IMR-90 (cell line): ENCODE data around the gene SURF6. TPM values are rescaled to one million over a fixed set of nuclear protein-coding genes. Genes with fewer than 3 reads are reported as not detected.

Experiments used
- ATAC-seq: fragments of 200-7000 bp; cut with Tn5 transposase; 2 replicates; pipeline ENCODE4 v1.9.1; 2020; ENCODE audit warnings: low read depth, mild to moderate bottlenecking, moderate library complexity
- BruUV-seq: library from RNA; stranded (reverse); fragments of 400-500 nt; replicated peaks from 2 replicates; lab custom pipeline; 2021; lab: Mats Ljungman, UMichigan
- CTCF ChIA-PET: fragments of 300-600 bp; formaldehyde crosslinking; extraction: SDS; loops from one replicate; lab custom pipeline; 2021; ENCODE audit warnings: antibody characterized with exemption; lab: Yijun Ruan, JAX
- POLR2A ChIA-PET: fragments of 300-600 bp; sonication (Branson Sonifier 250); formaldehyde crosslinking; loops from one replicate; lab custom pipeline; 2022; ENCODE audit warnings: antibody characterized with exemption; ENCODE audit not compliant: unreplicated experiment; lab: Charles Lee
- DNase-seq: peaks from one replicate; pipeline ENCODE4 v3.0.0; 2013
- H2AFZ ChIP-seq: replicated peaks from 2 replicates; pipeline ENCODE3; 2013; ENCODE audit warnings: low read length, mild to moderate bottlenecking; ENCODE audit not compliant: poor library complexity
- H2AK5ac ChIP-seq: 2 replicates; pipeline ENCODE4 v1.6.1; 2013; ENCODE audit warnings: low read depth, low read length, inconsistent platforms
- H2AK9ac ChIP-seq: replicated peaks from 2 replicates; pipeline ENCODE3; 2013; ENCODE audit warnings: mild to moderate bottlenecking, low read depth, low read length, moderate library complexity; ENCODE audit not compliant: poor library complexity
- H2BK120ac ChIP-seq: 2 replicates; pipeline ENCODE4 v1.6.1; 2013; ENCODE audit warnings: low read depth, low read length, inconsistent platforms
- H2BK15ac ChIP-seq: 3 replicates; pipeline ENCODE4 v1.6.1; 2013; ENCODE audit warnings: low read depth, low read length, inconsistent platforms
- H2BK20ac ChIP-seq: 2 replicates; pipeline ENCODE4 v1.6.1; 2013; ENCODE audit warnings: low read depth, mild to moderate bottlenecking, inconsistent platforms, low read length, moderate library complexity
- H2BK5ac ChIP-seq: 2 replicates; pipeline ENCODE4 v1.6.1; 2013; ENCODE audit warnings: mild to moderate bottlenecking, low read depth, low read length, inconsistent platforms; ENCODE audit not compliant: poor library complexity, severe bottlenecking
- H3K14ac ChIP-seq: replicated peaks from 2 replicates; pipeline ENCODE4 v1.6.1; 2013; ENCODE audit warnings: low read depth, low read length, inconsistent platforms
- H3K18ac ChIP-seq: 2 replicates; pipeline ENCODE4 v1.6.1; 2013; ENCODE audit warnings: low read depth, low read length, control low read depth
- H3K23ac ChIP-seq: 2 replicates; pipeline ENCODE4 v1.6.1; 2013; ENCODE audit warnings: low read depth, low read length, inconsistent platforms
- H3K27ac ChIP-seq: 2 replicates; pipeline ENCODE4 v1.5.1; 2013; ENCODE audit warnings: mild to moderate bottlenecking, control low read depth, low read length; ENCODE audit not compliant: insufficient read depth
- H3K27me3 ChIP-seq: 2 replicates; pipeline ENCODE4 v1.6.1; 2013; ENCODE audit warnings: low read length; ENCODE audit not compliant: control insufficient read depth, insufficient read depth
- H3K36me3 ChIP-seq: 2 replicates; pipeline ENCODE4 v1.6.1; 2013; ENCODE audit warnings: low read length, mixed read lengths; ENCODE audit not compliant: control insufficient read depth, insufficient read depth
- H3K4ac ChIP-seq: 2 replicates; pipeline ENCODE4 v1.6.1; 2013; ENCODE audit warnings: low read depth, low read length, inconsistent platforms
- H3K4me1 ChIP-seq: 2 replicates; pipeline ENCODE4 v1.6.1; 2013; ENCODE audit warnings: low read length, mixed read lengths; ENCODE audit not compliant: control insufficient read depth, insufficient read depth
- H3K4me2 ChIP-seq: 2 replicates; pipeline ENCODE4 v1.6.1; 2013; ENCODE audit warnings: low read depth, mild to moderate bottlenecking, control low read depth, low read length, moderate library complexity
- H3K4me3 ChIP-seq: 2 replicates; pipeline ENCODE4 v1.5.1; 2013; ENCODE audit warnings: low read depth, mild to moderate bottlenecking, control low read depth, low read length, moderate library complexity; ENCODE audit not compliant: insufficient read depth
- H3K56ac ChIP-seq: 2 replicates; pipeline ENCODE4 v1.6.1; 2013; ENCODE audit warnings: low read length, inconsistent platforms; ENCODE audit not compliant: insufficient read depth; ENCODE audit errors: extremely low read depth
- H3K79me1 ChIP-seq, 2 experiments: 2 replicates each; pipeline ENCODE4 v1.6.1; 2013; ENCODE audit warnings: low read length in 2 of 2, inconsistent platforms in 1 of 2, low read depth in 1 of 2
- H3K9ac ChIP-seq: 2 replicates; pipeline ENCODE4 v1.6.1; 2013; ENCODE audit warnings: low read depth, low read length, control low read depth
- H3K9me1 ChIP-seq: 2 replicates; pipeline ENCODE4 v1.6.1; 2013; ENCODE audit warnings: low read length, inconsistent platforms; ENCODE audit not compliant: insufficient read depth
- H3K9me3 ChIP-seq: 2 replicates; pipeline ENCODE4 v1.6.1; 2013; ENCODE audit warnings: low read length; ENCODE audit not compliant: control insufficient read depth, insufficient read depth
- H4K20me1 ChIP-seq: 2 replicates; pipeline ENCODE4 v1.6.1; 2013; ENCODE audit warnings: low read length, inconsistent platforms; ENCODE audit not compliant: insufficient read depth
- H4K5ac ChIP-seq: 2 replicates; pipeline ENCODE4 v1.6.1; 2013; ENCODE audit warnings: mild to moderate bottlenecking, low read depth, low read length, control low read depth
- H4K8ac ChIP-seq, 2 experiments: 2 replicates each; pipeline ENCODE4 v1.6.1; 2013; ENCODE audit warnings: low read depth in 2 of 2, low read length in 2 of 2, control low read depth in 1 of 2, inconsistent platforms in 1 of 2
- H4K91ac ChIP-seq: 2 replicates; pipeline ENCODE4 v1.6.1; 2013; ENCODE audit warnings: low read depth, low read length, inconsistent platforms; ENCODE audit not compliant: insufficient read depth
- CEBPB ChIP-seq: IDR thresholded peaks from 2 replicates; pipeline ENCODE4 v1.6.1; 2012; ENCODE audit warnings: low read depth, low read length, improper control_type of control experiment
- FOS ChIP-seq: fragments of 150-350 bp; IDR thresholded peaks from 2 replicates; pipeline ENCODE4 v1.6.1; 2016; ENCODE audit warnings: low read depth, low read length
- MAFK ChIP-seq: IDR thresholded peaks from 2 replicates; pipeline ENCODE4 v1.6.1; 2012; ENCODE audit warnings: low read depth, low read length, improper control_type of control experiment
- MAZ ChIP-seq: IDR thresholded peaks from 2 replicates; pipeline ENCODE4 v1.6.1; 2012; ENCODE audit warnings: low read depth, mild to moderate bottlenecking, low read length, improper control_type of control experiment, moderate library complexity, borderline replicate concordance
- MXI1 ChIP-seq: IDR thresholded peaks from 2 replicates; pipeline ENCODE4 v1.6.1; 2012; ENCODE audit warnings: low read depth, mild to moderate bottlenecking, low read length, moderate library complexity, borderline replicate concordance
- RAD21 ChIP-seq: IDR thresholded peaks from 2 replicates; pipeline ENCODE4 v1.6.1; 2012; ENCODE audit warnings: low read length, improper control_type of control experiment
- RCOR1 ChIP-seq: IDR thresholded peaks from 2 replicates; pipeline ENCODE4 v1.6.1; 2012; ENCODE audit warnings: mild to moderate bottlenecking, low read length, improper control_type of control experiment; ENCODE audit not compliant: insufficient replicate concordance
- WGBS, 2 experiments: methylation state at CpG; one replicate each; pipeline versions ENCODE4 v1.1.5 to v1.1.7; 2013; ENCODE audit warnings: missing lambda C conversion rate in 2 of 2; ENCODE audit not compliant: insufficient read length in 1 of 2; ENCODE audit errors: extremely low coverage in 2 of 2; 5-methylcytosine and 5-hydroxymethylcytosine counted together
- dilution Hi-C: fragments of 300-500 bp; cut with HindIII; formaldehyde crosslinking; loops from one replicate; pipeline ENCODE4 v1.14.3; 2018; ENCODE audit warnings: low sequenced_read_pairs; ENCODE audit not compliant: unreplicated experiment
- in situ Hi-C: fragments of 300-500 bp; cut with MboI; formaldehyde crosslinking; loops from 3 replicates; pipeline ENCODE4 v1.14.3; 2019; ENCODE audit warnings: low sequenced_read_pairs, inconsistent platforms, mixed read lengths
- intact Hi-C: fragments of 100-400 bp; cut with micrococcal nuclease; formaldehyde crosslinking; loops from 2 replicates; pipeline ENCODE4 v1.10.0; 2022
- polyA plus RNA-seq, 3 experiments: library from polyadenylated mRNA; depleted of rRNA; stranded (reverse); fragments of >200 nt; gene quantifications; 2 replicates each; pipeline ENCODE4 v1.2.3, GENCODE V29; 2012; ENCODE audit warnings: low replicate concordance in 1 of 3
- total RNA-seq: library from RNA; depleted of rRNA; stranded (reverse); fragments of >200 nt; gene quantifications from 2 replicates; pipeline ENCODE4 v1.2.3, GENCODE V29; 2012

Gene SURF6
- total and polyA plus RNA-seq, 2 of the 4 experiments (the other 2 are of a cell fraction) = 6.1 to 12.8 TPM

GRCh38 chr9:133352635-133353340 is 16.8 kb upstream of the SURF6 start:
- H2BK120ac ChIP-seq = no peak overlapping the region
- ATAC-seq (no peak), DNase-seq (no peak)
- H4K8ac ChIP-seq = 0 out of 4 replicates have a peak overlapping the region, but pooled peaks of 1 of the 2 experiments have one; percentile 2
- WGBS, 2 experiments = 82% methylated on average over 3 of the region's 8 CpGs; no CpG with 5 or more reads in 1 of the 2 experiments
- no peak overlapping the region for H2AK9ac ChIP-seq
- H3K4me3 ChIP-seq = no peak overlapping the region
- no peaks in the 10 kb centered on the region for H3K27me3 ChIP-seq
- no TSS peak for BruUV-seq
- no peak overlapping the region for H2BK20ac ChIP-seq
- no peak overlapping the region for H3K23ac ChIP-seq
- H3K79me1 ChIP-seq = peaks cover 33 to 72% of the 10 kb centered on the region in 2 experiments
- no peak overlapping the region for H3K4ac ChIP-seq
- H3K36me3 ChIP-seq = peaks cover 47% of the 10 kb centered on the region
- no peak overlapping the region for H2BK5ac ChIP-seq
- intact Hi-C loops = no loop called here
- no peak overlapping the region for H3K18ac ChIP-seq
- in situ Hi-C loops = no loop called here
- H3K9me1 ChIP-seq = peaks cover 3% of the 10 kb centered on the region; the same call in 1 of the 2 replicates
- CTCF ChIA-PET = interaction anchor here (1.1 kb wide), 1 partner anchor 127 kb away, joined by 3 read pairs; no protein-coding TSS in a partner anchor
- no peak overlapping the region for H4K91ac ChIP-seq
- no peak overlapping the region for H2BK15ac ChIP-seq
- H3K9ac ChIP-seq = no peak overlapping the region
- no peak overlapping the region for H3K56ac ChIP-seq
- no peak overlapping the region for H4K5ac ChIP-seq
- TF ChIP-seq RCOR1 (no peak), CEBPB (no peak), MAZ (no peak), MAFK (no peak), FOS (no peak), RAD21 (no peak), MXI1 (no peak)
- no peak overlapping the region for H3K27ac ChIP-seq
- H3K14ac ChIP-seq = no peak overlapping the region
- H4K20me1 ChIP-seq = peaks cover 52% of the 10 kb centered on the region
- POLR2A ChIA-PET = no interaction called here
- no peak overlapping the region for H2AK5ac ChIP-seq
- H3K4me1 ChIP-seq = peaks cover 17% of the 10 kb centered on the region
- dilution Hi-C loops = no loop called here
- no peaks in the 10 kb centered on the region for H3K9me3 ChIP-seq
- no peak overlapping the region for H2AFZ ChIP-seq
- H3K4me2 ChIP-seq = no peak overlapping the region
